DLD1 (cell line): ENCODE data around the gene INF2.

Experiments used
- in situ Hi-C: cut with HindIII; loops from 2 replicates; pipeline ENCODE4 v1.10.0; 2017; ENCODE audit warnings: low sequenced_read_pairs

INF2 gene

DNA sequence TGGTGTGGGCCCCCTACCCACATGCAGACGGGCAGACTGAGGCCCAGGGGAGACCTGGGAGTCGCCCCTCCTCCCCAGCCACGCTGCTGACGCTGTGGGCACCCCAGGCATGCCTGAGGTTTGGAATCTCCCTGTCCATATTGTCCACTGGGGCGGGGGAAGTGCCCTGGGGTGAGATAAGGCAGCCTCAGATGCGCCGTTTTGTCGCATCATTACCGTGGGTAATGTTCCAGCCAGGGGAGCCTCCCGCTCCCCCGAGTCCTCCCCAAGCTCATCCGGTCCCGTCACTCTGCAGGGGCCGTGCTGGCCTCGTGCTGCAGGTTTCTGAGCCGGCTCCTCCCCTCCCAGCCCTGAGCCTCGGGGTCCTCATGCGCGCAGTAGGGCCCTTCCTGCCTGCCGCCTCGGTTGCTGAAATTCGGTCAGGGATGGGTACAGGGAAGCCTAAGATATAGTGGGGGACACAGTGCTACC, 11.4 kb downstream of the INF2 start:
- in situ Hi-C loops = no loop called here

GRCh38 chr14:104701383-104702076, 12.1 kb downstream of the INF2 start:
- in situ Hi-C loops = no loop called here

GRCh38 chr14:104702106-104702505, 12.7 kb downstream of the INF2 start:
- in situ Hi-C loops = no loop called here

DNA sequence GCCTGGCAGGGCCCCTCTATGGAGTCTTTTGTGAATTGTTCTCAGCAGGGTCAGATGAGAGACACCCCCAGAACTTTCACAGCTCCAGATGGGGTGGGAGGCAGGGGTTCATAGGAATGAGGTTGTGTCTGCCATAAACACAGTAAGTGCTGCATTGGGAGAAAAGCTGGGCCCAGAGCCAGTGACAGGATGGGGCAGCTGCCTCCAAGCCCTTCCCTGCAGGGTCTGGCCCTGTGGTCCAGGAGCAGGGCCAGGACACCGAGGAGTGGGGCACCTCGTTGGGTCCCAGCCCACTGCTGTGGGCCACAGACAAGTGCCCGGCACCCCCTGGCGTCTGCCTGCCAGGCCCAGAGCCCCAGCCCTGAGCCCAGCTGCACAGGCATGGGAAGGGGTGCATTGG, 13.3 kb downstream of the INF2 start:
- in situ Hi-C loops = no loop called here

GRCh38 chr14:104703269-104703668, 13.9 kb downstream of the INF2 start:
- in situ Hi-C loops = no loop called here

DNA sequence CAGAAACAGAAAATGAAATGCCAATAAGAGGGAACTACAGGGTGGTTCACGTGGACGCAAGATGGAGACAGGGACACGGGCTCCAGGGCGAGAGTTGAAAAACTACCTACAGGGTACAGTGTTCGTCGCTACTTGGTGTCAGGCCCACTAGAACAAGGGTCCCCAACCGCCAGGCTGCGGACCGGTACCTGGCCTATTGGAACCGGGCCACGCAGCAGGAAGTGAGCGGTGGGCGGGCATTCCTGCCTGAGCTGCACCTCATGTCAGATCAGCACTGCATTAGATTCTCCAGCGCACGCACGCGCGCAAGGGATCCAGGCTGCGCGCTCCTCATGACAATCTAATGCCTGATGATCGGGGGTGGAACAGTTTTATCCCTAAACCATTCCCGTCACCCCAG, 14.8 kb downstream of the INF2 start:
- in situ Hi-C loops = no loop called here

DNA sequence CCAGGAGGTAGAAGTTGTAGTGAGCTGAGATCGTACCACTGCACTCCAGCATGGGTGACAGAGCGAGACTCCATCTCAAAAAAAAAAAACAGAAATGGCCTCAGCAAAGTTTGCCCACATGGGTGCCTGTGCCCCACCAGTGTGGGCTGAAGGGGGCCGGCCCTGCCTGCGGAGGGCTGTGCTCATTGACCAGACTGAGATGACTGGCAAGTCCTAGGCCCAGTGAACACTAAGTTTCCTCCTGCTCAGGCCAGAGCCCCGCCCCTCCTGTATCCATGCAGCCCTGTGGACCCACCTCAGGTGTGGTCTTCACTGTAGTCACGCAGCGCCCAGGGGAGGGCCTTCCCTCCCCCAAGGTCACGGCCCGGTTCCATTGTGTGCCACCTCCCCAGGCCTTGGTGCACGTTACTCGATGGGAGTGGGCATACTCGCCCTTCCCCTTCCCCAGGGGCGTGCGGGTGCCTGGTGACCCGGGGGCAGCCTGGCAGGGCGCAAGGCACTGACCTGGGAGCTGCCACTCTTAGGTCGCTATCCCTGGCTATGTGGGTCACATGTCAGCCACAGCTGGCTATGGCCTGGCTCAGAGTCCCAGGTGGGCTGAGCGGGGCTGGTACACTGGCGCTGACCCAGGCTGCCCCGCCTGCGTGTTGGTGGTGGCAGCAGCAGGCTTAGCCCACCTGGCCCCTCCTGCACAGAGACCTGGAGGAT, 16.1 kb downstream of the INF2 start:
- in situ Hi-C loops = no loop called here

GRCh38 chr14:104706733-104707607, 17.6 kb downstream of the INF2 start:
- in situ Hi-C loops = no loop called here

DNA sequence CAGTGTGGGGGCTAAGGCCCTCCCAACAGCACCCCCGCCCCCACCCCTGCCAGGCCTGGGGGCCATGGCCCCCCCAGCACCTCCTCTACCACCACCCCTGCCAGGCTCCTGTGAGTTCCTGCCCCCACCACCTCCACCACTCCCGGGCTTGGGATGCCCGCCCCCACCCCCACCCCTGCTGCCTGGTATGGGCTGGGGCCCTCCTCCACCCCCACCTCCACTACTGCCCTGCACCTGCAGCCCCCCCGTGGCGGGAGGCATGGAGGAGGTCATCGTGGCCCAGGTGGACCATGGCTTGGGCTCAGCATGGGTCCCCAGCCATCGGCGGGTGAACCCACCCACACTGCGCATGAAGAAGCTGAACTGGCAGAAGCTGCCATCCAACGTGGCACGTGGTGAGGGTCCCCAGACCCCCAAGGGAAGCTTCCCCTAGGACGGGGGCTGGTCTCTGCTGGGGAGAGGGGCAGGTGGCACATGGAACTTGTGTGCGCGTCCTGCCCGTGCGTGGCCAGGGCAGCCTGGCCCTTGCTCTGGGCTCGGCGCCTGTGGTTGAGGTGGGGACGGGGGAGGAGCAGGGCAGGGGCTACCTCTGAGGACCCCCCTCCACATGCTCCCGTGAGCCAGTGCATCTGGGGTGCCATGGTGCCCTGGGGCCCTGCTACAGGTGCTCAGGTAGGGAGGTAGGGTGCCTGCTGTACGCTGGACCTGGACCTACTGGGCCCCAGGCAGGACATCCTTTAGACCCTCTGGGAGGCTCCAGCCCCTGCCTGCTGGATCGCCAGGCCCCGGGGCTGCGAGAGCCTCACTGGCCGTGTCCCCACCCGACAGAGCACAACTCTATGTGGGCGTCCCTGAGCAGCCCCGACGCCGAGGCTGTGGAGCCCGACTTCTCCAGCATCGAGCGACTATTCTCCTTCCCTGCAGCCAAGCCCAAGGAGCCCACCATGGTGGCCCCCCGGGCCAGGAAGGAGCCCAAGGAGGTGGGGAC, 18.5 kb downstream of the INF2 start:
- in situ Hi-C loops = no loop called here

DNA sequence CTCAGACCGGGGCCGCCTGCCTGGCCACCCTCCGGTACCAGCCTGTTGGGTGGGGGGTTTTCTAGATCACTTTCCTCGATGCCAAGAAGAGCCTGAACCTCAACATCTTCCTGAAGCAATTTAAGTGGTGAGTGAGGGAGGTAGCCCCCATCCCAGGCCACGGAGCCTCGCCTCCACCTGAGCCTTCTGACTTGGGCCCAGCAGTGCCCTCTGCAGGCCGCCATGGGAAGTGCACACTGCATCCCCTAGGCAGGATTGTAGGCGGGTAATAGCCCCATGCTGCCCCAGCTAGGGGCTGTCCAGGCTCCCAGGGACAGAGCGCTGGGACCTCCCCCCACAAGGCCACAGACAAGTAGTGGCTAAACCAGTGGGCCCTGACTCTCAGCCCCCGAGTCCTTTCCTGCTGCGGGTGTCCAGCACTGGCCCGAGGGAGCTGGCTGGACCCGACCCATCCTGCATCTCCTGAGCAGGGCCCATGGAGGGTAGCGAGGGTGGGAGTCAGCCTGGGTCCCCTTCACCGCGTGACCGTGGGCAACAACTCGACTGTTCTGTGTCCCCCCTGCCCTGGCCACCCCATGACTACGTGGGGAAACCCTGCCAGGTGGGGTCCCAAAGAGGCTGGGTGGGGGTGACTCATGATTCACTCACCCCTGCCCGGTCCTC, 19.3 kb downstream of the INF2 start:
- in situ Hi-C loops = no loop called here

DNA sequence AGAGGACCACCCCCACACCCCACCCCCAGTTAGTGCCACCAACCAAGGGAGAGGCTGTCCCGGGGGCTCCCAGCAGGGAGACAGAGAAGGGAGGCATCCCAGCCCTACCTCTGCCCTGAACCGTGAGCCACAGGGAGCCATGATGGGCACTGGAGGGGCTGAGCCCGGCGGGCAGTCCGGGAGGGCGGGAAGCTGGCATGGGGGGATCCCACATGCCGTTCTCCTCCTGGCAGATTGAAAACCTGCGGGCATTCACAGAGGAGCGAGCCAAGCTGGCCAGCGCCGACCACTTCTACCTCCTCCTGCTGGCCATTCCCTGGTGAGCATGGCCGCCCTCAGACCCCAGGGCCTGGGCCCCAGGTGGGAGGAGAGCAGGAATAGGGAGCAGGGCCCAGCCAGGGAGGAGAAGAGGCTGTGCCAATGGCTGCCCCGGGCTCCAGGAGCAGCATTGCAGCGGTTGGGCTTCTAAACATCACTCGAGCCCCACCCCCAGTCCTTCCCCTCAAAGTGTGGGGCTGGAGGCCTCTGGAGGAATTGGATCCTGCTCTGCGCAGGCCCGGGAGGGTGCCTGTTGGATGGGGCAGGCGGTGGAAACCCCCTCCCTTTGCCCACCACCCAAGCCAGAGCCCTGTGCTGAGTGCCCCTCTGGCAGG, 20.1 kb downstream of the INF2 start:
- in situ Hi-C loops = no loop called here

- in situ Hi-C loops = no loop called here
These were observed 20.8 kb downstream of the INF2 start for GRCh38 chr14:104710071-104710735.

DNA sequence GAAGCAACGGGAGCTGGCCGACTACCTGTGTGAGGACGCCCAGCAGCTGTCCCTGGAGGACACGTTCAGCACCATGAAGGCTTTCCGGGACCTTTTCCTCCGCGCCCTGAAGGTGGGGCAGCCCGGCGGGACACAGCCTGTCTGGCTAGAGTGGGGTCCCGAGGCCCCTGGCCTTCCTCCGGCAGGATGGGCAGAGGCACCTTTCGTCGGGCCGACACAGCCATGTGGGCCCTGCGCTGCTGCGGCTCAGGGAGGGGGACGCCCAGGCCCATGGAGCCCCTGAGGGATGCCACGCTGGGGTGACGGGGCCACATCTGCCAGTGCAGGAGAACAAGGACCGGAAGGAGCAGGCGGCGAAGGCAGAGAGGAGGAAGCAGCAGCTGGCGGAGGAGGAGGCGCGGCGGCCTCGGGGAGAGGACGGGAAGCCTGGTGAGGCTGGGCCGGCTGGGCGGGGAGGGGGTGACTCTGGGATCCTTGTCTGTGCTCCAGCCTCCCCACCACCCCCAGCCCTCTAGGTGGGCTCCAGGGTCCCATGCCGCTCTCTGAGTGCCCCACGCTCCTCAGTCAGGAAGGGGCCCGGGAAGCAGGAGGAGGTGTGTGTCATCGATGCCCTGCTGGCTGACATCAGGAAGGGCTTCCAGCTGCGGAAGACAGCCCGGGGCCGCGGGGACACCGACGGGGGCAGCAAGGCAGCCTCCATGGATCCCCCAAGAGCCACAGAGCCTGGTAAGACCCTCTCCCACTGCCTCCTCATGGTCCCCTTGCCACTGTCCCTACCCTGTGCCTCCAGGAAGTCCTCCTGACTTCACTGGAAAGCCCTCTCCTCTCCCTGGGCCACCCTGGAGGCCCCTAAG, 23.7 kb downstream of the INF2 start:
- in situ Hi-C loops = no loop called here

DNA sequence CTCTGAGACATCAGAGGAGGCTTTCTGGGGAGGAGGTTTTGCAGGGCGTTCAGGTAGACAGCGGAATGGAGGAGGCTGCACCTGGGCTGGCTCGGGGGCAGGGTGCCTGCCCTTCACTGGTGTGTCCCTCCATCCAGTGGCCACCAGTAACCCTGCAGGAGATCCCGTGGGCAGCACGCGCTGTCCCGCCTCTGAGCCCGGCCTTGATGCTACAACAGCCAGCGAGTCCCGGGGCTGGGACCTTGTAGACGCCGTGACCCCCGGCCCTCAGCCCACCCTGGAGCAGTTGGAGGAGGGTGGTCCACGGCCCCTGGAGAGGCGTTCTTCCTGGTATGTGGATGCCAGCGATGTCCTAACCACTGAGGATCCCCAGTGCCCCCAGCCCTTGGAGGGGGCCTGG, 24.6 kb downstream of the INF2 start:
- in situ Hi-C loops = no loop called here

- in situ Hi-C loops = no loop called here
These were observed 25.3 kb downstream of the INF2 start for GRCh38 chr14:104714681-104715080.

DNA sequence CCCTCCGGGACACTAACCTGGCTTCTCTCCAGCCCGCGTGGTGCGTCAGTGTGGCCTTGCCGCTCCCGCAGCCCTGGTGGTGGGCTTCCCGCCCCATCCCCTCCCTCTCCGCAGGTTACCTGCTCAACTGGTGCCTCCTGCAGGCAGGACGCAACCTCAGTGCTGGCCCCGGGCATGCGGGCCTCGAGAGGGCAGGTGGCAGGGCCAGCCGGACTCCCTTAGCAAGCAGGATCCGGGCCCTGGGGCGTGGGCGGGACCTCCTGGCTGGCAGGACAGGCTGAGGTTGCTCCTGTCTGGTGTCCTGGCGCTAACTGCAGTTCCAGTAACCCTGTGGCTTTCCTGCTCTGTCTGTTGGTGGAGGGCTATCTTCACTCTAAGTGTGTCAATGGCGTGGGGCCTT, 26.0 kb downstream of the INF2 start:
- in situ Hi-C loops = no loop called here

DNA sequence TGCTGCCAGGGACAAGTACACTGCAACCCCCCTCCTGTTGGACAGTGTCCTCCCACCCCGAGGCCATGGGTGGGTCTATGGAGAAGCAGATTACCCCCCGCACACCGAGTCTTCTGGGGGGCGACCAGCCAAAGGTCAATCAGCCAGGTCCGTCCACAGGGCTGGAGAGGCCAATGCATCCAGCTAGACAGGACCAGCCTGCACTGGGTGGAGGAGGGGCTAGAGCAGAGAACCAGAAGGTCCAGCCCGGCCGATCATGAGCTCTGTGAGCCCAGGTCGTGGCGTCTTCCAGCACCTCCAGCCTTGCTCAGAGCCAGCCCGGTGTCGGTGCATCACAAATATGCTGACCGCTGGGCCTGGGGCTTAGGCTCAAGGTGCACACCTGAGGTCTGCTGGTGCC, 26.5 kb downstream of the INF2 start:
- in situ Hi-C loops = no loop called here

DNA sequence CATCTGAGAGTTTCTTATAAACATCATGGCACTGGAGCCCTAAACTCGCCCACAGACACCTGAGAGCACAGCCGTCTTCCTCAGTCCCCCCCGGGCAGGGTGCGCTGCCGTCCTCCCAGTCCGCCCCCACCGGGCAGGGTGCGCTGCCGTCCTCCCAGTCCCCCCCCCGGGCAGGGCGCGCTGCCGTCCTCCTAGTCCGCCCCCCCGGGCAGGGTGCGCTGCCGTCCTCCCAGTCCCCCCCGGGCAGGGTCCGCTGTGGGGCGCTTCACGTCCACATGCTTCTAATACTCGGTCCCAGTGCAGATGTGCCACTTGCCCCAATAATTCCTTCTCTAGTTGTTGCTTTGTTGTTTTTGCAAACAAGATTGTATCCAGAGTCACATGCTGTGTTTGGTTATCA, 27.7 kb downstream of the INF2 start:
- in situ Hi-C loops = no loop called here
